Fibroblast of lung (primary cell): ENCODE measurements around the gene RNF34. TPM values are rescaled to one million over a fixed set of nuclear protein-coding genes. Genes with fewer than 3 reads are reported as not detected.

Source experiments
- DNase-seq, 2 donors: peaks; one replicate each; pipeline versions ENCODE4 v3.0.0 to v3.0.0-alpha.2; 2010; ENCODE audit warnings: low read depth in 2 of 2
- H2AFZ ChIP-seq: 2 replicates; pipeline ENCODE4 v1.5.1; 2012; ENCODE audit warnings: low read length, control low read depth, inconsistent platforms
- H3K27ac ChIP-seq: 2 replicates; pipeline ENCODE4 v1.5.1; 2011; ENCODE audit warnings: low read length, control low read depth; ENCODE audit not compliant: insufficient read depth
- H3K27me3 ChIP-seq: 2 replicates; pipeline ENCODE4 v1.5.1; 2011; ENCODE audit warnings: mild to moderate bottlenecking, low read length; ENCODE audit not compliant: control insufficient read depth, insufficient read depth
- H3K36me3 ChIP-seq: 2 replicates; pipeline ENCODE4 v1.5.1; 2011; ENCODE audit warnings: low read length; ENCODE audit not compliant: control insufficient read depth, insufficient read depth
- H3K4me1 ChIP-seq: 2 replicates; pipeline ENCODE4 v1.5.1; 2011; ENCODE audit warnings: low read length; ENCODE audit not compliant: control insufficient read depth, insufficient read depth; ENCODE audit errors: extremely low read depth
- H3K4me2 ChIP-seq: 2 replicates; pipeline ENCODE4 v1.5.1; 2011; ENCODE audit warnings: low read length, control low read depth; ENCODE audit not compliant: insufficient read depth; ENCODE audit errors: extremely low read depth
- H3K4me3 ChIP-seq, 4 experiments: fragments of 200-600 bp in 1 of 4; sonication (generic) in 1 of 4; replicated peaks in 1 of 4; 2 replicates each; pipeline ENCODE4 v1.5.1; 2011 to 2016; ENCODE audit warnings: low read length in 4 of 4, low read depth in 3 of 4, mild to moderate bottlenecking in 3 of 4, control low read depth in 2 of 4, inconsistent platforms in 1 of 4, mixed read lengths in 1 of 4; ENCODE audit not compliant: insufficient read depth in 1 of 4; ENCODE audit errors: control extremely low read depth in 1 of 4
- H3K79me2 ChIP-seq: 2 replicates; pipeline ENCODE4 v1.5.1; 2012; ENCODE audit warnings: mild to moderate bottlenecking, low read length, inconsistent platforms; ENCODE audit not compliant: control insufficient read depth, insufficient read depth
- H3K9ac ChIP-seq: 2 replicates; pipeline ENCODE4 v1.5.1; 2011; ENCODE audit warnings: mild to moderate bottlenecking, low read length, control low read depth; ENCODE audit not compliant: insufficient read depth
- H3K9me3 ChIP-seq: 2 replicates; pipeline ENCODE4 v1.5.1; 2012; ENCODE audit warnings: low read depth, low read length; ENCODE audit not compliant: control insufficient read depth, insufficient read depth
- H4K20me1 ChIP-seq: 2 replicates; pipeline ENCODE4 v1.5.1; 2011; ENCODE audit warnings: low read length; ENCODE audit not compliant: control insufficient read depth, insufficient read depth; ENCODE audit errors: extremely low read depth
- EZH2 ChIP-seq: IDR thresholded peaks from 2 replicates; pipeline ENCODE4 v1.5.1; 2012; ENCODE audit warnings: low read length, control low read depth, mild to moderate bottlenecking; ENCODE audit errors: missing control alignments
- polyA plus RNA-seq, 2 donors: library from polyadenylated mRNA; depleted of rRNA in 1 of 2; stranded (reverse) in 1 of 2; unstranded in 1 of 2; fragments of >200 nt; gene quantifications; 2 replicates each; pipeline ENCODE4 v1.2.1, GENCODE V29; 2011 to 2012; ENCODE audit warnings: missing spikeins in 1 of 2
- total RNA-seq: library from RNA; depleted of rRNA; stranded (reverse); fragments of >200 nt; gene quantifications from 2 replicates; pipeline ENCODE4 v1.2.1, GENCODE V29; 2014
- TF ChIP-seq, protein P1 (sequence below), 2 donors: IDR thresholded peaks in 1 of 2; conservative IDR thresholded peaks in 1 of 2; 1 replicate in 1 of 2; 2 replicates in 1 of 2; pipeline ENCODE4 v1.5.1; 2011 to 2012; ENCODE audit warnings: low read length in 2 of 2, control low read depth in 1 of 2, inconsistent platforms in 1 of 2, low read depth in 1 of 2, mild to moderate bottlenecking in 1 of 2

The RNF34 gene
- total and polyA plus RNA-seq, 2 donors (not counting 1 experiment from before 2014, with no cell fraction given) = 33.9 to 79.4 TPM

DNA sequence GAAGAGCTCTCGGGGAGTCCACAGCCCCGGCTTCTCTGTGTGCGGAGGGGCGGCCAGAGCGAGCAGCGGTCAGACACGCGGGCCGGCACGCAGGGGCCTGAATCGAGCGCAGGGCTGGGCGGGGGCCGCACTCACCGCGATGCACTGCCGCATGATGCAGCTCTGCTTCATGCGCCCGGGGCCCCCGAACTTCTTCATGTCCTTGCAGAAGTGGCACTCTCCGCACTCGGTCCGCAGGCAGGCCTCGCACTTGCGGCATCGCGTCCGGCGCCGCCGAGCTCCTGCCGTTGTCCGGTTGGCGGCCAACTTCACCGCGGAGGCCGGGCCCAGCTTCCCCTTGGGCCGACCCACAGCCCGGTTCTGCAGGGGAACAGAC is 53.1 kb downstream of the RNF34 start:
- Histone ChIP-seq H3K9ac (no peak overlapping the region), H3K9me3 (no peaks in the 10 kb centered on the region), H3K36me3 (no peaks in the 10 kb centered on the region), H4K20me1 (no peaks in the 10 kb centered on the region), H3K27me3 (no peaks in the 10 kb centered on the region), H3K27ac (no peak overlapping the region), H3K4me1 (no peaks in the 10 kb centered on the region), H3K4me2 (no peak overlapping the region), H3K4me3 (no peak overlapping the region), H3K79me2 (peaks cover 15% of the 10 kb centered on the region), H2AFZ (no peak overlapping the region)
- no peak for DNase-seq
- TF ChIP-seq EZH2 = no peak
- TF ChIP-seq, protein P1, sequence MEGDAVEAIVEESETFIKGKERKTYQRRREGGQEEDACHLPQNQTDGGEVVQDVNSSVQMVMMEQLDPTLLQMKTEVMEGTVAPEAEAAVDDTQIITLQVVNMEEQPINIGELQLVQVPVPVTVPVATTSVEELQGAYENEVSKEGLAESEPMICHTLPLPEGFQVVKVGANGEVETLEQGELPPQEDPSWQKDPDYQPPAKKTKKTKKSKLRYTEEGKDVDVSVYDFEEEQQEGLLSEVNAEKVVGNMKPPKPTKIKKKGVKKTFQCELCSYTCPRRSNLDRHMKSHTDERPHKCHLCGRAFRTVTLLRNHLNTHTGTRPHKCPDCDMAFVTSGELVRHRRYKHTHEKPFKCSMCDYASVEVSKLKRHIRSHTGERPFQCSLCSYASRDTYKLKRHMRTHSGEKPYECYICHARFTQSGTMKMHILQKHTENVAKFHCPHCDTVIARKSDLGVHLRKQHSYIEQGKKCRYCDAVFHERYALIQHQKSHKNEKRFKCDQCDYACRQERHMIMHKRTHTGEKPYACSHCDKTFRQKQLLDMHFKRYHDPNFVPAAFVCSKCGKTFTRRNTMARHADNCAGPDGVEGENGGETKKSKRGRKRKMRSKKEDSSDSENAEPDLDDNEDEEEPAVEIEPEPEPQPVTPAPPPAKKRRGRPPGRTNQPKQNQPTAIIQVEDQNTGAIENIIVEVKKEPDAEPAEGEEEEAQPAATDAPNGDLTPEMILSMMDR (conservative IDR thresholded peaks at IDR 0.05 in 1 of 2, IDR thresholded peaks at IDR 0.05 in 1 of 2; ENCODE audit: low read depth in 1 of 2, low read length in 2 of 2) = no peak

DNA sequence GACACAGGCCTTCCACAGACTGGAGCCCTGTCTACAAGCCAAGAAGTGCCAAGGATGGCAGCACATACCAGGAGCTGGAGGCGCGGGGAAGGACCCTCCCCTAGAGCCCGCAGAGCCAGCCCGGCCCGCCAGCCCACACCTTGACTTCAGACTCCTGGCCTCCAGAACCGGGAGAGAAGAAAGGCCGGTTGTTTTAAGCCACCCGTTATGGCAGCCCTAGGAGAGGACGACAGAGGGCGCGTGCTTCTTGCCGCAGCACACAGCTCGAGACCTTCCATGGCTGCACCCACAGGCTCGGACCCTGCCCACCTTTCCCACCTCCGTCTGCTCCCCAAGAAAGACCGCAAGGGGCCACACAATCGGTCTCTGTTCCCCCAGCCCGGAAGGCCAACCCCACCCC is 53.7 kb downstream of the RNF34 start:
- no peak overlapping the region for H3K4me2 ChIP-seq
- H3K4me3 ChIP-seq = no peak overlapping the region
- no peak for DNase-seq
- H3K4me1 ChIP-seq = no peaks in the 10 kb centered on the region
- no peaks in the 10 kb centered on the region for H3K9me3 ChIP-seq
- no peaks in the 10 kb centered on the region for H3K27me3 ChIP-seq
- TF ChIP-seq, protein P1 (conservative IDR thresholded peaks at IDR 0.05 in 1 of 2, IDR thresholded peaks at IDR 0.05 in 1 of 2; ENCODE audit: low read depth in 1 of 2, low read length in 2 of 2) = no peak
- TF ChIP-seq EZH2 = no peak
- H3K9ac ChIP-seq = no peak overlapping the region
- no peak overlapping the region for H2AFZ ChIP-seq
- peaks cover 15% of the 10 kb centered on the region for H3K79me2 ChIP-seq
- no peaks in the 10 kb centered on the region for H3K36me3 ChIP-seq
- no peak overlapping the region for H3K27ac ChIP-seq
- H4K20me1 ChIP-seq = no peaks in the 10 kb centered on the region

DNA sequence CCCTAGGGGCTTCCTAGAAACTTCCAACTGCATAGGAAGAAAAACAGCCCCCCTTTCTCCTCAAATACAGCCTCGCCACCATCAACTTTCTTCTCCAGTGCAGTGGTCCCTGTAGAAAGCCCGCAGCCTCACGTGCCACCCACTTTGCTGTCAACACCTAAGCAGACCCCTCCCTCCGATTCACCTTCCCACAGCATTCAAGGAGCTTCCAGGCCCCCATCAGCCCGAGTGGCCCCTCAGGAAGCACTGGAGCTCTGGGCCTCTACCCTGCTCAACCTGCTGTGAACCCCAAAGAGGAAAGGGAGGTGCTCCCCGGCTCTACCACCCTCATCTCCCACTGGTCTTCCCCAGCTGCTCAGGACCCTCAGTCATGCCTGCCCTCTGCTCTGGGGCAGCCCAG is 55.0 kb downstream of the RNF34 start:
- DNase-seq = no peak
- Histone ChIP-seq H3K9me3 (no peaks in the 10 kb centered on the region), H4K20me1 (no peaks in the 10 kb centered on the region), H3K27me3 (no peaks in the 10 kb centered on the region), H3K4me2 (no peak overlapping the region), H3K4me1 (no peaks in the 10 kb centered on the region), H3K36me3 (no peaks in the 10 kb centered on the region), H3K4me3 (no peak overlapping the region), H3K9ac (no peak overlapping the region), H3K27ac (no peak overlapping the region), H3K79me2 (peaks cover 15% of the 10 kb centered on the region), H2AFZ (no peak overlapping the region)
- TF ChIP-seq, protein P1 (conservative IDR thresholded peaks at IDR 0.05 in 1 of 2, IDR thresholded peaks at IDR 0.05 in 1 of 2; ENCODE audit: low read depth in 1 of 2, low read length in 2 of 2) = no peak
- TF ChIP-seq EZH2 = no peak
